OCI-M2 (cell line): ENCODE measurements around the gene DUS2.
"Not testable (repeated sequence)": the region's sequence is repeated elsewhere in the genome, so short reads cannot be mapped to it uniquely, and the experiment has no call there.

Experiments
- DNase-seq: peaks from one replicate; lab custom pipeline; 2025; ENCODE audit not compliant: unreplicated experiment; lab: John Stamatoyannopoulos, UW

Gene DUS2

DNA sequence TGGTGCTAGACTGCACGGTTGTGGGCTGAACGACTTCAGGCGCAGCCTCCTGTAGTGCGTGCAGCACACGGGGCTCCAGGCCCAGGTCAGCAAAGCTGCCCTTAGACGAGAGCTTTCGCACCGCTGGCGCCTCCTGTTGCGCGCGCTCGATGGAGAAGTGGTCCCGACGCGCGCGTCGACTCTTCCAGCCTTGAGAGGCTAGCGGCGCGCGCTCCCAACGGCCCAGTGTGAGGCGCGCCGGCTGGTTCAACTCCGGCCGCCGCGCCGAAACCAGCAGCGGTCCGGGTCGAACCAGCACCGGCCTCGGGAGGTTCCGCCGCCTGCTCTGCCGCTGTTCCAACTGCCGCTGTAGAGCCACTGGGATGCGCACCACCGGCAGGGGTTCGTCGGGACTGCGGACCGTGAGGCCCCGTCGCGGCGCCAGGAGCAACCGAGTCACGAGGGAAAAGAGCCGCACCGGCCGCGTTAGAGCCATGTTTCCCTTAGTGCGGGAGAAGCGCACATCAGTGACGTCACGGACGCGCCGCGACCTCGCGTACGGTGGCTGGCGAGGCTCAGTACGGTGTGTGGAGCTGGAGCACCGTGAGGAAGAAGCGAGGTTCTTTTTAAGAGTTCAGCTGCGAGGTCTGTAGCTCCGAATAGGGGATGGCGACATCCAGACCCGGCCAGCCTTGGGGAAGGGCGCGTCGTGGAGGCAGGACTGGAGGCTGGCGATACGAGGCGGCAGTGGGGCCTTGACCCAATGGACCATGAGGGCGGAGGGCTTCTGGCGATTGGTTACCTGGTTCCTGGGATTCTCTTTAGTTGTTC, at the start of gene DUS2, which contains the start of gene DDX28:
Gene DUS2 (plus strand): TSS at position 557 of the 810 bp plus-strand sequence. CDS start 14,740 bp downstream, outside the sequence.
Gene DDX28 (minus strand): TSS at position 505 of the 810 bp plus-strand sequence. CDS start 30 bp downstream, at position 475.
- peak; percentile 93 for DNase-seq

- DNase-seq: no peak
Observed at GRCh38 chr16:67975321-67976105, 47.6 kb upstream of the DUS2 start.

- no peak for DNase-seq
Observed at GRCh38 chr16:67976205-67976604, 46.9 kb upstream of the DUS2 start.

DNA sequence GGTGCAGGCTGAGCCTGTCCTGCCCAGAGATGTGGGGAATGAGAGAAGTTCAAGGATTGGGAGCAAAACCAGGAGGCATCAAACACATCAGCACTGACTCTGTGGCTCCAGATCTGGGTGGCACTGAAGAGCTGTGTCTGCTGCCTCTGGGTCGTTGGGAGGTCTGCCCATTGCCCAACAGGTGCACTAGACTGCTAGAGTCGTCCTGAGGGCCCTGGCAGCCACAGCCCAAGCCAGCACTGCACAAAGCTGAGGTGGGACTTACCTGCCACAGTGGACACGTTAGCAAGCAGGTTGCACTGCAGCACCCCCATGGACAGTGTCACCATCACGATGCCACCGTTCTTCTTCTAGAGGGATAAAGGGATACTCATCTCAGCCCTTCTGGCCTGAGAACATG, 46.1 kb upstream of the DUS2 start:
- no peak for DNase-seq

DNA sequence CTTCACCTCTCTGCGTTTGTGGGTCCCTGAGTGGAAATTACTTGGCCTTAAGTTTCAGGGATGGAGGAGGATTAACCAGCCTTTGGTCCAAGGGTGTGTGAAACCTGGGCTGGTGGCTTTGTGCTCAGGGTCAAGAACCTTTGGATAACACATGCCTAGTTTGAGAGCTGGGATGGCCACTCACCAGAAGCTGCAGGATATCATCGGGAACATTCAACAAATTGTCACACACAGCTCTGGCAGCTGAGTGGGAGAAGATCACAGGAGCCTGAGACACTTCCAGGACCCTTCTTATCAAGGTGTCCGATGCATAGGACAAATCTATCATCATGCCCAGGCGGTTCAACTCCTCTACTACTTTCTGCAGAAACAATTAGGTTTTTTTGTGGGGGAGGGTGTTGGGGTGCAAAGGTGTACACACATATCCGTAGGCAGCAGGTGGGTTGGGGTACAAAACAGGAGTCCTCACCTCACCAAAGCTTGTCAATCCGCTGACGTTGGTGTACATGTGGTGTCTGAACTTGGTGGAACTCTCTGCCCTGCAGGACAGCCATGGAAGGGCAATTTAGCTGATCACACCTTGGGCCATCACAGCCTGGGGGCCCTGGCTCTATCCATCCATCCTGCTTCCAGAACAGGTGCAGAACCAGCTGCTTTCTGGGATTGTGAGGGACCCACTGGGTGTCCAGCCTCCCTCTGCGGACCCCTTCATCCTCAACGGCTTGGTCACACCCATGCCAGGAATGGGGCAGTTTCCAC, 45.4 kb upstream of the DUS2 start:
- no peak for DNase-seq

- no peak for DNase-seq
Observed at GRCh38 chr16:67979955-67980678, 43.0 kb upstream of the DUS2 start, which contains the start of gene DPEP3. TSS of gene DPEP3 (minus strand) at chr16:67980499. CDS start at chr16:67980380, 119 bp downstream.

DNA sequence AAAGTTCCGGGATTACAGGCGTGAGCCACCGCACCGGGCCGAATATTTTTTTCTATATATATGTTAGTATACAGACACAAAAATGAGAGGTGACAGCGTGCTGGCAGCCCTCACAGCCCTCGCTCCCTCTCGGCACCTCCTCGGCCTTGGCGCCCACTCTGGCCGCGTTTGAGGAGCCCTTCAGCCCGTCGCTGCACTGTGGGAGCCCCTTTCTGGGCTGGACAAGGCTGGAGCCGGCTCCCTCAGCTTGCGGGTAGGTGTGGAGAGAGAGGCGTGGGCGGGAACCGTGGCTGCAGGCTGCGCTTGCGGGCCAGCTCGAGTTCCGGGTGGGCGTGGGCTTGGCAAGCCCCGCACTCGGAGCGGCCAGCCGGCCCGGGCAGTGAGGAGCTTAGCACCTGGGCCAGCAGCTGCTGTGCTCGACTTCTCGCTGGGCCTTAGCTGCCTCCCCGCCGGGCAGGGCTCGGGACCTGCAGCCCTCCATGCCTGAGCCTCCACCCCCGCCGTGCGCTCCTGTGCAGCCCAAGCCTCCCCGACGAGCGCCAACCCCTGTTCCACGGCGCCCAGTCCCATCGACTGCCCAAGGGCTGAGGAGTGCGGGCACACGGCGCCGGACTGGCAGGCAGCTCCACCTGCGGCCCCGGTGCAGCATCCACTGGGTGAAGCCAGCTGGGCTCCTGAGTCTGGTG, 40.9 kb upstream of the DUS2 start:
- no peak for DNase-seq

DNA sequence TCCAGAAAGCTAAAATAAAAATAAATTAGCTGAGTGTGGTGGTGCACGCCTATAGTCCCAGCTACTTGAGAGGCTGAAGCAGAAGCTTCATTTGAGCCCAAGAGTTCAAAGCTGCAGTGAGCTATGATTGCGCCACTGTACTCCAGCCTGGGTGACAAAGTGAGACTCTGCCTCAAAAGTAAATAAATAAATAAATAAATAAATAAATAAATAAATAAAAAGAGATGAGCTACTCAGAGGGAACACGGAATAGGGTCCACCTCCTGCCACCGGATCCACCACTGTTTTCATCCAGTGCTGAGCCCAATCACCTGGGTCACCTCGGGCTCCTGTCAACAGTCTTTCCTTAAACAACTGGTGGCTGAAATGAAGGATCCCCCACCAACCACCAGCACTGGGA, 36.1 kb upstream of the DUS2 start:
- DNase-seq: no peak

- no peak for DNase-seq
Observed at GRCh38 chr16:67987460-67988160, 35.5 kb upstream of the DUS2 start.

- no peak for DNase-seq
Observed at GRCh38 chr16:67988675-67989074, 34.4 kb upstream of the DUS2 start.

- DNase-seq: no peak
Observed at GRCh38 chr16:67989322-67990017, 33.6 kb upstream of the DUS2 start.

GRCh38 chr16:67990018-67990386, 33.1 kb upstream of the DUS2 start:
- DNase-seq: no peak

GRCh38 chr16:67992661-67993206, 30.4 kb upstream of the DUS2 start:
- no peak for DNase-seq

GRCh38 chr16:67993207-67994039, 29.7 kb upstream of the DUS2 start:
- DNase-seq: no peak

GRCh38 chr16:67994040-67994408, 29.1 kb upstream of the DUS2 start:
- not testable (repeated sequence) for DNase-seq

DNA sequence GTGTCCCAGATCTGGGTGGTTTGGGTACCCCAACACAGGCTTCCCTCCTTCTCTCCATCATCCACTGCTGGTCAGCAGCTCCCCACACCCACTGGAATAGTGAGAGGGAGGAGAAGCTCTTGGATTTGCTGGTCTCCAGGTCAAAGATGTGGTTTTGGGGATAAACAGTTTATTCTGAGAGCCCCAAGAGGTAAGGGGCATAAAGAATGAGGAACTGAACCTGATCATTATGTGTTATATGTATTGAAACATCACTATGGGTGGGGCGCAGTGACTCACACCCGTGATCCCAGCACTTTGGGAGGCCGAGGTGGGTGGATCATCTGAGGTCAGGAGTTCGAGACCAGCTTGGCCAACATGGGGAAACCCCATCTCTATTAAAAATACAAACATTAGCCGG, 27.7 kb upstream of the DUS2 start:
- DNase-seq: no peak

GRCh38 chr16:67996666-67997065, 26.4 kb upstream of the DUS2 start:
- DNase-seq: no peak
